HepG2 (cell line): ENCODE results near the gene SSBP4. TPM values are rescaled to one million over a fixed set of nuclear protein-coding genes. Genes with fewer than 3 reads are reported as not detected.
A peak's percentile ranks its signal among the peaks of the same experiment; 100 is the strongest.

Source experiments
- ATF4 ChIP-seq, 2 experiments: fragments of 450-650 bp in 1 of 2; sonication (generic) in 1 of 2; formaldehyde crosslinking; IDR thresholded peaks; 2 replicates each; pipeline versions ENCODE4 v1.5.0 to v1.8.0; 2020 to 2022; ENCODE audit warnings: mild to moderate bottlenecking in 1 of 2, missing genetic modification reagents in 1 of 2
- HDAC6 ChIP-seq: fragments of 200-600 bp; sonication (generic); IDR thresholded peaks from 2 replicates; pipeline ENCODE4 v1.7.0; 2017; ENCODE audit warnings: mild to moderate bottlenecking, antibody characterized with exemption, low read length, low read depth
- KAT8 ChIP-seq: IDR thresholded peaks from 2 replicates; pipeline ENCODE4 v1.6.1; 2016; ENCODE audit warnings: missing genetic modification reagents, missing compliant biosample characterization
- MXD4 ChIP-seq: IDR thresholded peaks from 2 replicates; pipeline ENCODE4 v1.6.1; 2016; ENCODE audit warnings: mild to moderate bottlenecking, missing biosample characterization, missing genetic modification reagents
- NRL ChIP-seq: sonication (generic); formaldehyde crosslinking; IDR thresholded peaks from 2 replicates; pipeline ENCODE4 v1.5.0; 2020; ENCODE audit warnings: missing genetic modification reagents, mild to moderate bottlenecking, moderate library complexity, borderline replicate concordance
- PRPF4 ChIP-seq: fragments of 200-400 bp; formaldehyde crosslinking; IDR thresholded peaks from 2 replicates; pipeline ENCODE4 v1.6.1; 2016; ENCODE audit warnings: low read length, low read depth; ENCODE audit not compliant: poor library complexity, severe bottlenecking
- SPEN ChIP-seq: sonication (generic); formaldehyde crosslinking; IDR thresholded peaks from 2 replicates; pipeline ENCODE4 v1.5.1; 2020; ENCODE audit warnings: low read depth, mild to moderate bottlenecking, missing genetic modification reagents
- ZNF446 ChIP-seq: sonication (generic); formaldehyde crosslinking; IDR thresholded peaks from 2 replicates; pipeline ENCODE4 v1.5.0; 2020; ENCODE audit warnings: mild to moderate bottlenecking, missing genetic modification reagents
- ZNF713 ChIP-seq: sonication (generic); formaldehyde crosslinking; IDR thresholded peaks from 2 replicates; pipeline ENCODE4 v1.4.0; 2020; ENCODE audit warnings: mild to moderate bottlenecking, missing genetic modification reagents
- ZNF773 ChIP-seq: sonication (generic); formaldehyde crosslinking; IDR thresholded peaks from 2 replicates; pipeline ENCODE4 v1.4.0; 2020; ENCODE audit warnings: missing genetic modification reagents, borderline replicate concordance
- ZSCAN30 ChIP-seq: sonication (generic); formaldehyde crosslinking; IDR thresholded peaks from 2 replicates; pipeline ENCODE4 v1.5.0; 2020; ENCODE audit warnings: mild to moderate bottlenecking, missing genetic modification reagents
- polyA plus RNA-seq, 8 experiments: library from polyadenylated mRNA; depleted of rRNA in 3 of 8; stranded (reverse) in 7 of 8; unstranded in 1 of 8; fragments of >200 nt; fragmentation: Illumina TruSeq in 4 of 8; extraction: Trizol in 4 of 8; gene quantifications; 2 replicates each; pipeline versions ENCODE4 v1.2.1 to v1.2.3, GENCODE V29; 2011 to 2016; ENCODE audit warnings: low read depth in 4 of 8, missing spikeins in 1 of 8, mixed read lengths in 1 of 8; ENCODE audit not compliant: insufficient read depth in 1 of 8
- total RNA-seq, 5 experiments: library from RNA; depleted of rRNA; stranded (reverse); fragments of >200 nt; fragmentation: Illumina TruSeq; extraction: Trizol; gene quantifications; 2 replicates each; pipeline ENCODE4 v1.2.3, GENCODE V29; 2016; ENCODE audit warnings: low read depth in 1 of 5
- TF ChIP-seq, protein P1 (sequence below): sonication (generic); formaldehyde crosslinking; IDR thresholded peaks from 2 replicates; pipeline ENCODE4 v1.5.1; 2020; ENCODE audit warnings: missing genetic modification reagents, mild to moderate bottlenecking, borderline replicate concordance
- TF ChIP-seq, protein P2 (sequence below): sonication (generic); formaldehyde crosslinking; IDR thresholded peaks from 2 replicates; pipeline ENCODE4 v1.4.0; 2020; ENCODE audit warnings: low read depth, mild to moderate bottlenecking, missing genetic modification reagents
- TF ChIP-seq, protein P3 (sequence below): sonication (generic); formaldehyde crosslinking; IDR thresholded peaks from 2 replicates; pipeline ENCODE4 v1.5.1; 2020; ENCODE audit warnings: missing genetic modification reagents, mild to moderate bottlenecking, borderline replicate concordance
- TF ChIP-seq, protein P4 (sequence below): sonication (generic); formaldehyde crosslinking; IDR thresholded peaks from 2 replicates; pipeline ENCODE4 v1.4.0; 2020; ENCODE audit warnings: missing genetic modification reagents, borderline replicate concordance

The SSBP4 gene
- total and polyA plus RNA-seq, 2 of the 13 experiments (the other 11 are each of a cell fraction or from before 2014, with no cell fraction given) = 20.8 to 39.5 TPM

- TF ChIP-seq ATF4 (CRISPR knock-in tag; IDR thresholded peaks at IDR 0.05) (no peak), NRL (no peak), ZNF713 (0 out of 2 replicates have a peak, but pooled peaks have one; percentile 57), SPEN (peak; percentile 20; the same call in 1 of the 2 replicates), MXD4 (CRISPR knock-in tag) (0 out of 2 replicates have a peak, but pooled peaks have one; percentile 52), KAT8 (CRISPR knock-in tag) (peak; percentile 51), ZSCAN30 (CRISPR knock-in tag) (0 out of 2 replicates have a peak, but pooled peaks have one; percentile 45), PRPF4 (no peak), ZNF446 (CRISPR knock-in tag) (peak; percentile 72; the same call in 1 of the 2 replicates), HDAC6 (no peak), ZNF773 (CRISPR knock-in tag) (no peak)
- TF ChIP-seq, protein P1, sequence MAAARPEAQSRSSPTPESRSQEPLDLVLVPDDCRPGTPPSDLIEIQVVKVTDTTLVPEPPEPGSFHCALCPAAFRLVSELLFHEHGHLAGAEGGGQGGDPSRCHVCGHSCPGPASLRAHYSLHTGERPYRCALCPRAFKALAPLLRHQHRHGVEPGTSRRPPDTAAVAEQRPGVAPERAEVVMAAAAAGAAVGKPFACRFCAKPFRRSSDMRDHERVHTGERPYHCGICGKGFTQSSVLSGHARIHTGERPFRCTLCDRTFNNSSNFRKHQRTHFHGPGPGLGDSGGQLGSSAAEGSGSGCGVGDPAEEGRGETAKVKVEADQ (CRISPR knock-in tag) = peak; percentile 36; the same call in 1 of the 2 replicates
- TF ChIP-seq, protein P2, sequence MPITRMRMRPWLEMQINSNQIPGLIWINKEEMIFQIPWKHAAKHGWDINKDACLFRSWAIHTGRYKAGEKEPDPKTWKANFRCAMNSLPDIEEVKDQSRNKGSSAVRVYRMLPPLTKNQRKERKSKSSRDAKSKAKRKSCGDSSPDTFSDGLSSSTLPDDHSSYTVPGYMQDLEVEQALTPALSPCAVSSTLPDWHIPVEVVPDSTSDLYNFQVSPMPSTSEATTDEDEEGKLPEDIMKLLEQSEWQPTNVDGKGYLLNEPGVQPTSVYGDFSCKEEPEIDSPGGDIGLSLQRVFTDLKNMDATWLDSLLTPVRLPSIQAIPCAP (CRISPR knock-in tag) = no peak
- TF ChIP-seq, protein P3, sequence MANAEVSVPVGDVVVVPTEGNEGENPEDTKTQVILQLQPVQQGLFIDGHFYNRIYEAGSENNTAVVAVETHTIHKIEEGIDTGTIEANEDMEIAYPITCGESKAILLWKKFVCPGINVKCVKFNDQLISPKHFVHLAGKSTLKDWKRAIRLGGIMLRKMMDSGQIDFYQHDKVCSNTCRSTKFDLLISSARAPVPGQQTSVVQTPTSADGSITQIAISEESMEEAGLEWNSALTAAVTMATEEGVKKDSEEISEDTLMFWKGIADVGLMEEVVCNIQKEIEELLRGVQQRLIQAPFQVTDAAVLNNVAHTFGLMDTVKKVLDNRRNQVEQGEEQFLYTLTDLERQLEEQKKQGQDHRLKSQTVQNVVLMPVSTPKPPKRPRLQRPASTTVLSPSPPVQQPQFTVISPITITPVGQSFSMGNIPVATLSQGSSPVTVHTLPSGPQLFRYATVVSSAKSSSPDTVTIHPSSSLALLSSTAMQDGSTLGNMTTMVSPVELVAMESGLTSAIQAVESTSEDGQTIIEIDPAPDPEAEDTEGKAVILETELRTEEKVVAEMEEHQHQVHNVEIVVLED (CRISPR knock-in tag) = peak; percentile 48; the same call in 1 of the 2 replicates
- TF ChIP-seq, protein P4, sequence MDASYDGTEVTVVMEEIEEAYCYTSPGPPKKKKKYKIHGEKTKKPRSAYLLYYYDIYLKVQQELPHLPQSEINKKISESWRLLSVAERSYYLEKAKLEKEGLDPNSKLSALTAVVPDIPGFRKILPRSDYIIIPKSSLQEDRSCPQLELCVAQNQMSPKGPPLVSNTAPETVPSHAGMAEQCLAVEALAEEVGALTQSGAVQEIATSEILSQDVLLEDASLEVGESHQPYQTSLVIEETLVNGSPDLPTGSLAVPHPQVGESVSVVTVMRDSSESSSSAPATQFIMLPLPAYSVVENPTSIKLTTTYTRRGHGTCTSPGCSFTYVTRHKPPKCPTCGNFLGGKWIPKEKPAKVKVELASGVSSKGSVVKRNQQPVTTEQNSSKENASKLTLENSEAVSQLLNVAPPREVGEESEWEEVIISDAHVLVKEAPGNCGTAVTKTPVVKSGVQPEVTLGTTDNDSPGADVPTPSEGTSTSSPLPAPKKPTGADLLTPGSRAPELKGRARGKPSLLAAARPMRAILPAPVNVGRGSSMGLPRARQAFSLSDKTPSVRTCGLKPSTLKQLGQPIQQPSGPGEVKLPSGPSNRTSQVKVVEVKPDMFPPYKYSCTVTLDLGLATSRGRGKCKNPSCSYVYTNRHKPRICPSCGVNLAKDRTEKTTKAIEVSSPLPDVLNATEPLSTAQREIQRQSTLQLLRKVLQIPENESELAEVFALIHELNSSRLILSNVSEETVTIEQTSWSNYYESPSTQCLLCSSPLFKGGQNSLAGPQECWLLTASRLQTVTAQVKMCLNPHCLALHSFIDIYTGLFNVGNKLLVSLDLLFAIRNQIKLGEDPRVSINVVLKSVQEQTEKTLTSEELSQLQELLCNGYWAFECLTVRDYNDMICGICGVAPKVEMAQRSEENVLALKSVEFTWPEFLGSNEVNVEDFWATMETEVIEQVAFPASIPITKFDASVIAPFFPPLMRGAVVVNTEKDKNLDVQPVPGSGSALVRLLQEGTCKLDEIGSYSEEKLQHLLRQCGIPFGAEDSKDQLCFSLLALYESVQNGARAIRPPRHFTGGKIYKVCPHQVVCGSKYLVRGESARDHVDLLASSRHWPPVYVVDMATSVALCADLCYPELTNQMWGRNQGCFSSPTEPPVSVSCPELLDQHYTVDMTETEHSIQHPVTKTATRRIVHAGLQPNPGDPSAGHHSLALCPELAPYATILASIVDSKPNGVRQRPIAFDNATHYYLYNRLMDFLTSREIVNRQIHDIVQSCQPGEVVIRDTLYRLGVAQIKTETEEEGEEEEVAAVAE (CRISPR knock-in tag) = no peak
These were observed 1.8 kb upstream of the SSBP4 start (continued) for GRCh38 chr19:18417250-18418028.
